Measurements from ENCODE around the gene SARS1.

The SARS1 gene

DNA sequence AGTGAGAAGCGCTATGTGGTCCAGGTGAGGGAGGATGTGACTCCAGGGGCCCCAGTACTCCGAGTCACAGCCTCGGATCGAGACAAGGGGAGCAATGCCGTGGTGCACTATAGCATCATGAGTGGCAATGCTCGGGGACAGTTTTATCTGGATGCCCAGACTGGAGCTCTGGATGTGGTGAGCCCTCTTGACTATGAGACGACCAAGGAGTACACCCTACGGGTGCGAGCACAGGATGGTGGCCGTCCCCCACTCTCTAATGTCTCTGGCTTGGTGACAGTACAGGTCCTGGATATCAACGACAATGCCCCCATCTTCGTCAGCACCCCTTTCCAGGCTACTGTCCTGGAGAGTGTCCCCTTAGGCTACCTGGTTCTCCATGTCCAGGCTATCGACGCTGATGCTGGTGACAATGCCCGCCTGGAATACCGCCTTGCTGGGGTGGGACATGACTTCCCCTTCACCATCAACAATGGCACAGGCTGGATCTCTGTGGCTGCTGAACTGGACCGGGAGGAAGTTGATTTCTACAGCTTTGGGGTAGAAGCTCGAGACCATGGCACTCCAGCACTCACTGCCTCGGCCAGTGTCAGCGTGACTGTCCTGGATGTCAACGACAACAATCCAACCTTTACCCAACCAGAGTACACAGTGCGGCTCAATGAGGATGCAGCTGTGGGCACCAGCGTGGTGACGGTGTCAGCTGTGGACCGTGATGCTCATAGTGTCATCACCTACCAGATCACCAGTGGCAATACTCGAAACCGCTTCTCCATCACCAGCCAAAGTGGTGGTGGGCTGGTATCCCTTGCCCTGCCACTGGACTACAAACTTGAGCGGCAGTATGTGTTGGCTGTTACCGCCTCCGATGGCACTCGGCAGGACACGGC is 37.8 kb downstream of the SARS1 start:
- DNase-seq: no peak

DNA sequence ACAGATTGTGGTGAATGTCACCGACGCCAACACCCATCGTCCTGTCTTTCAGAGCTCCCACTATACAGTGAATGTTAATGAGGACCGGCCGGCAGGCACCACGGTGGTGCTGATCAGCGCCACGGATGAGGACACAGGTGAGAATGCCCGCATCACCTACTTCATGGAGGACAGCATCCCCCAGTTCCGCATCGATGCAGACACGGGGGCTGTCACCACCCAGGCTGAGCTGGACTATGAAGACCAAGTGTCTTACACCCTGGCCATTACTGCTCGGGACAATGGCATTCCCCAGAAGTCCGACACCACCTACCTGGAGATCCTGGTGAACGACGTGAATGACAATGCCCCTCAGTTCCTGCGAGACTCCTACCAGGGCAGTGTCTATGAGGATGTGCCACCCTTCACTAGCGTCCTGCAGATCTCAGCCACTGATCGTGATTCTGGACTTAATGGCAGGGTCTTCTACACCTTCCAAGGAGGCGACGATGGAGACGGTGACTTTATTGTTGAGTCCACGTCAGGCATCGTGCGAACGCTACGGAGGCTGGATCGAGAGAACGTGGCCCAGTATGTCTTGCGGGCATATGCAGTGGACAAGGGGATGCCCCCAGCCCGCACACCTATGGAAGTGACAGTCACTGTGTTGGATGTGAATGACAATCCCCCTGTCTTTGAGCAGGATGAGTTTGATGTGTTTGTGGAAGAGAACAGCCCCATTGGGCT is 38.6 kb downstream of the SARS1 start:
- DNase-seq: no peak

DNA sequence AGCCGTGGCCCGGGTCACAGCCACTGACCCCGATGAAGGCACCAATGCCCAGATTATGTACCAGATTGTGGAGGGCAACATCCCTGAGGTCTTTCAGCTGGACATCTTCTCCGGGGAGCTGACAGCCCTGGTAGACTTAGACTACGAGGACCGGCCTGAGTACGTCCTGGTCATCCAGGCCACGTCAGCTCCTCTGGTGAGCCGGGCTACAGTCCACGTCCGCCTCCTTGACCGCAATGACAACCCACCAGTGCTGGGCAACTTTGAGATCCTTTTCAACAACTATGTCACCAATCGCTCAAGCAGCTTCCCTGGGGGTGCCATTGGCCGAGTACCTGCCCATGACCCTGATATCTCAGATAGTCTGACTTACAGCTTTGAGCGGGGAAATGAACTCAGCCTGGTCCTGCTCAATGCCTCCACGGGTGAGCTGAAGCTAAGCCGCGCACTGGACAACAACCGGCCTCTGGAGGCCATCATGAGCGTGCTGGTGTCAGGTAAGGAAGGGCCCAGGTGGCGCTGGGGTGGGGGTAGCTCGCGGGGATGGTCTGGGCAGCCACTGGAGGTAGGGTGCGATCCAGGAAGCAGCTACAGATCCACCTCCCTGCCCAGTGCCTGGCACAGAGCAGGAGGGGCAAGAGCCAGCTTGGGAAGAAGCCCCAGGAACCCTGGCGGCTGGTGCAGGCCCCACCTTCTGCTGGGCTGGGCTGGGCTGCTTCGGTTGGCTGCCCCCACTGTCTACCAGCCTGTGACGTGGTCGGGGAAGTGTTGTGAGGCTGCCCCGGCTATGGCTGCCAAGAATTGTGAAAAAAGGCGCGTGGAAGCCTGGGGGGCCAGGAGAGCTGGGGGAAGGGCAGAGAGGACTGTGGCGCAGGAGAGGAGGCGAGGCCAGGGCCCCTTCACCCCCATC is 39.4 kb downstream of the SARS1 start:
- no peak for DNase-seq

DNA sequence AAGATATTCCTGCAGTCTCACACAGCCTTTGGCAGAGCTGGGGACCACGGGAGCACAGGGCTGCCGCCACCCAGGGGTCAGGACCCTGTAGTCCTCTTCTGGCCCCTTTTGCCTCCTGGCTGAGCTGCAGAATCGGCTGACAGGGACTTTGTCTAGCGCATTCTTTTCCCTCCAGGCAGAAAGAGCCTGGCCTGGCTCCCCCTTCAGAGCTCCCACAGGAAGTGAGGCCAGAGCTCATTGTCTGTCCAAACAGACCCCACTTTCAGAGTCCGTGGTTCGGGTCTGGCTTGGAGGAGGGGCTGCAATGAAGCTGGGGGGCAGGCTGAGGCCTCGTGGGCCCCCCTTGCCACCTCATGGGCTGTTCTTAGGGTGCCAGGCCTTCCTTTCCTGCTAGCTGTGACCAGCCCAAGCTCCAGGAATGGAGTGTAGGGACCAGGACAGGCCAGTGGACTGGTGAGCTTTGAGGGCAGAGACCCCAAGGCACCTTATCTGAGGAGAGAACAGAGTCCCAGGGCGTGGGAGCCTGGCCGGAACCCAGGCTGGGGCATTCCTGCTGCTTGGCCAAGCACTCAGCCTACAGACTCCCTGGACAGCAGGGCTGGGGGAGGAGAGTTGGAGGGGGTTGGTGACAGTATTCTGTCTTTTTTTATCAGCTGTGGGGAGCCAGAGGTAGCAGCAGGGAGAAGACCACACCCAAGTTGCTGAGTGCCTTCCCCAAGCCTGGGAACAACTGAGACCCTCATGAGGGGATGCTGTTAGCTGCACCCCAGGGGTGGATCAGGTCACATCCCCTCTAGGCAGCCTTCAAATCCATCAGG is 40.3 kb downstream of the SARS1 start:
- no peak for DNase-seq

DNA sequence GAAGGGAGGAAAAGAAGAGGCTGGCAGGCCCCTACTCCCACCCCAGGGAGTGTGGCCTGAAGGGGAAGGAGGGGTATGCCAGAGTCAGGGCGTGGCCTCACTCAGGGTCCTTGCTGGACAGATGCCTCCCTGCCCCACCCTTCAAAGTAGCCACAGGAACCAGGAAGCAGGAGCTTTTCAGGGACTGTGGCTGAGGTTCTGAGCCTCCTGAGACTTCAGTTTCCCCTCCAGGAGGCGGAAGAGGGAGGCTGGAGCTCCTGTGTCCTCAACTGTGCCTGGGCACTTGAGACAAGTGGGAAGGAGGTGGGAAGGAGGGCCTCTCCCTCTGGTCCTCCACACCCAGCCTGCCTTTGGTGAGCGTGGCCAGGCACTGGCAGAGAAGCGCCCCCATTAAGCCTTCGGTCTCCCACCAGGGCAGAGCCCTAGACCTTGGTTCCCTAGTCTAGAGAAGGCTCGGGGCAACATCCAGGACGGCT is 40.9 kb downstream of the SARS1 start:
- no peak for DNase-seq

DNA sequence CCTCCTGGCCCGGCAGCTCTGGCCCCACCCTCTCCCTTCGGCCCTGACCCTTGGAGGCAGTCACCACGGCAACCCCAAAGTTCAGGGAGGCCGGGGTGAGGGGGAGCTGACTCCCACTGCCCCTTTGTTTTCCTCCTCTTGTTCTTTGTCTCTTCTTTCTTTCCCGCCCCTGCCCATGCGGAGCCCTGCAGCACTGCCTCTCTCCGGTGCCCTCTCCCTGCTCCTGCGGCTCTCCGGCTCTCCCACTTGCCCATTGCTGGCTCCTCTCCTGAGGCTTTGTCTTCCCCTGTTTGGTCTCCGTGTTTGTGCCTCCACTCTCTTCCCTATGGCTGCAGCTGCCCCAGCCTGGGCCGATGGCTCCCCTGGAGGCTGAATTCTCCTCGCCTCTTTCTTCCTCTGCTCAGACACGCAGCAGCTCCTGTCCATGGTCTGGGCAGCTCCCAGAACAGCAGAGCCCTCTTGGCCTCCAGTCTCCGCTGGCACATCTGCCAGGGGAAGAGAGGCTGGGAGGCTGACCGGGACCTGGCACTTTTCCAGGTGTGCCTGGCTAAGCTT is 41.5 kb downstream of the SARS1 start:
- no peak for DNase-seq

DNA sequence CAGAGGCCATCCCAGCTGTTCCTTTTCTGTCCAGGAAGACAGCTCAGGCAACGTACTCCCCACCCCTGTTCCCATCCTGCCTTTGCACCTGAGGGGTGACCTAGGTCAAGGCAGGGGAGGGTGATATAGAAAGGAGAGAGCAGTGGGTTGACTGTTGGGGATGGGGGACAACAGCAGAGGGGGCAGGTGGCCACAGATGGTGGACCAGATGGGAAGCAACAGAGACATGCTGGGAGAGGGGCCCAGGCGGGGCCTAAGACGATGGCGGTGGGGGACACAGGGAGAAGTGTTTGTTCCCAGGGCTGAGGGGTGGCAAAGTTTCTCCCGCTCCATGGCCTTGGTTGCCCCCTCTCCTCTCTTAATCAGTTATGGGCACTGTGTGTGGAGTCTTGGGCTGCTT is 42.0 kb downstream of the SARS1 start:
- no peak for DNase-seq

DNA sequence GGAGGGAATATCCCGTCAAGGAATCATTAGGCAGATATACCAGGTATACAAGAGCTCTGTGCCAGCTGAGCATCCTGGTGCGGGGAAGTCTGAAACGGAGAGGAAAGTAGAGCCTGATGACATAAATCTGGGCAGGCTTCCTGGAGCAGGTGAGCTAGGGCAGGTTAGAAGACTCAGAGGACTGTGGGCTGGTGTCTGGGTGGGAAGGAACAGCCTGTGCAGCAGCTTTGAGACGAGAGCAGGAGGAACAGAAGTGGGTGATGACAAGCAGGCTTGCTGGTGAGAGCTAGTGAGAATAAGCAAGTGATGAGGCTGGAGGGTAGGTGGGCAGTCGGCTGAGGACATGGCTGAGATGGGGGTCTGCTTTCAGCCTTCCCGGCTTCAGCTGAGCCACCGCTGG is 42.4 kb downstream of the SARS1 start:
- no peak for DNase-seq

DNA sequence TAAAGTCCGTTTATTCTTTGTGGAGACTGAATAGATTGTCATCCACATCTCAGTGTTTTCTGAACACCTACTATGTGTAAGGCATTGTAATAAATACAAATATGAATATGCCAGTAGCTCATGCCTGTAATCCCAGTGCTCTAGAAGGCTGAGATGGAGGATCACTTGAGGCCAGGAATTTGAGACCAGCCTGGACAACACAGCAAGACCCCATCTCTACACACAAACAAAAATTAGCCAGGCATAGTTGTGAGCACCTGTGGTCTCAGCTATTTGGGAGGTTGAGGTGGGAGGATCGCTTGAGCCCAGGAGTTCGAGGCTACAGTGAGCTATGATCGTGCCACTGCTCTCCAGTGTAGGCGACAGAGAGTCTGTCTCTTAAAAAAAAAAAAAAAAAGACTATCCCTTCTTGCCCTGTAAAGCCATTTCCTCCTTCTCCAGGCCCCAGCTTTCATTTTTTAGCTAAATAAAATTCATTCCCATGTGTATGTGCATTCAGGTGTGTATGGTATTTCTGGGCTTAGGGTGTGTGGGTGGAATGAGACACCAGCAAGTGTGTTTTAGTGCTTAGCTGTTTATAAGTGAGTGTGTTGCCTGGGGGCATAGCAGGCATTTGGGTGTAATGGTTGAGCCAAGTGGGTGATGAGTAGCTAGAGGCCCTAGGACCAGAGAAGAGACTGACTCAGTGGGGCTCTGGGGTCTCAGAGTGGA is 43.4 kb downstream of the SARS1 start:
- no peak for DNase-seq

DNA sequence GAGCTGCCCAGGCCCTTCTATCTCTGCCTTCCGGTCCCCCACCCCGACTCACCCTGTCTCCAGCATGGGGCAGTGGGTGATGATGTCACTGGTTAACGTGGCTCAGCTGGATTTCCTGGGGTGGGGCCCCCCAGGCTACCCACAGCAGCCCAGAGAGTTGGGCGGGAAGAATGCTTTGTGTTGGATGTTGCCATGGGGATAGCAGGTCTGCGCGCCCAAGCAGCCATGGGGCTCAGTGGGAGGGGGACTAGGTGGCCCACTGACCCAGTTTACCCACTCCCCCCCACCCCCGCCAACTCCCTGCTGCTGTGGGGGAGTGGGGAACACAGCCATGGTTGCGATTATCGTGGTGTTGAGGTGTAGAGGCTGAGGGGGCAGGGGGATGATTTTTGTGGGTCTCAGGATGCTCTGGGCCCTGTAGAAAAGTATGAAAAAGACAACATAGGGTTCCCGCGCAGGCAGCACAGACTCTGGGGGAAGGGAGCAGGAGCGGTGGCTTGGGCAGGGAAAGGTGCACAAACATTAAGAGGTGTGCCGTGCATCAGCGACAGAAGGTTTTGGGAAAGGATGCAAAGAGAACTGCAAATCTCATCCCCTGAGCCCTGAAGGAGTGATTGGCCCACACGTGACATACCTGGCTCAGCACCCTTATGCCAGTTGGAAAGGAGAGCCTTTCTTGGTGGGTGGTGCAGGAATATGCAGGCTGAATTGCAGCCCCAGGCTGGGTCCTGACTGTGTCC is 44.1 kb downstream of the SARS1 start:
- DNase-seq: no peak

DNA sequence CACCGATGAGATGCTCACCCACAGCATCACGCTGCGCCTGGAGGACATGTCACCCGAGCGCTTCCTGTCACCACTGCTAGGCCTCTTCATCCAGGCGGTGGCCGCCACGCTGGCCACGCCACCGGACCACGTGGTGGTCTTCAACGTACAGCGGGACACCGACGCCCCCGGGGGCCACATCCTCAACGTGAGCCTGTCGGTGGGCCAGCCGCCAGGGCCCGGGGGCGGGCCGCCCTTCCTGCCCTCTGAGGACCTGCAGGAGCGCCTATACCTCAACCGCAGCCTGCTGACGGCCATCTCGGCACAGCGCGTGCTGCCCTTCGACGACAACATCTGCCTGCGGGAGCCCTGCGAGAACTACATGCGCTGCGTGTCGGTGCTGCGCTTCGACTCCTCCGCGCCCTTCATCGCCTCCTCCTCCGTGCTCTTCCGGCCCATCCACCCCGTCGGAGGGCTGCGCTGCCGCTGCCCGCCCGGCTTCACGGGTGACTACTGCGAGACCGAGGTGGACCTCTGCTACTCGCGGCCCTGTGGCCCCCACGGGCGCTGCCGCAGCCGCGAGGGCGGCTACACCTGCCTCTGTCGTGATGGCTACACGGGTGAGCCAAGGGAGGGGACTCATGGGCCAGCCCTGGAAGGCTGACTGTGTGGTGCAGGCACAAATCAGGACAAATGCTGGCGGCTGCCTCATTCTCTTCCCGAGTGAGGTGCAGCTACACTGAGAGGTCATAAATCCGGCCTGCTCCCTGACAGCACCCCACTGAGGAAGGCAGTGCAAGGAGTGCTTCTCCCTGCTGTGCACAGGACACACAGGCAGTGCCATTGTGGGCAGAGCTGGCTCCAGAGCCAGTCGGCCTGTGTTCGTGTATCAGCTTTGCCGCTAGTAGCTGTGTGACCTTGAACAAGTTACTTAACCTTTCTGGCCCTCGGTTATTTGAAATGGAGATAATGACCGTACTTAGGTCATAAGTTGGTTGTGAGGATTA is 45.1 kb downstream of the SARS1 start:
- DNase-seq: no peak

DNA sequence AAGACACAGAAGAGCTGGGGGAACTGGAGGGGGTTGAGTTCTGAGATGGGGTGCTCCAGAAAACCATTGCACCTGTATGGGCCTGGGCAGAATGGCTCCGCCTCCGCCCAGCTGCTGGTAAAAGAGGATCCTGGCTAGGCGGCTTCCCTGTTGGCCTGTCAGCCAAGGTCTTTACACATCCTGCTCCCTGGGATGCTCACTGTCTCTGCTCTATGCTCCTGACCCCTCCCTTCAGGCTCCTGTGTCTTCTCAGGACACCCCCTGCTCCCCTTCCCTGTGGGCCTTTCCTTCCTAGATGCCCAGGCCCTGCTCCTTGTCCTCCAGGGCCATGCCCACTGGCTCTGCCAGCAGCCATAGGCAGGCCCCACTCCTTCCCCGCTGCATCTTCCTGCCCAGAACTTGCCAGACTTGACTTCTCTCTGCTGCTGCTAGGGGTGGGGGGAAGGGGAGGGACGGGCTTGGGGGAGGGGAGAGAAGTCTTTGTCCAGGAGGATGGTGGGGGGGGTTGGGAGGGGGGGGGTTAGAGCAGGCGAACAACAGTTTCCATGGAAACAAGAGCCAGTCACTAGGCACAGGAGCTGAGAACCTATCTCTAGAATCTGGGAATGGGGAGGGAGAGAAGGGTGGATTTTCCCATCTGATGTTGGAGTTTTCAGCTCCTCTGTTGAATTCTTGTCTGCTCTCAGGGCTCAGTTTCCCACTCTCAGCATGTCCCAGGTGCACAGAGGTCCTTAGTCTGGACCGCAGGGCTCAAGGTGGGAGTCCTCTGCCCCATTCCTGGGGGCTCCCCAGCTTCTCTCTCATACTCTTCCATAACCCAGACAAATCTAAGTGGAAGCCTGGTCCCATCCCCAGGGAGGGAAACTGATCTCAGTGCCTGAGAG is 46.2 kb downstream of the SARS1 start:
- no peak for DNase-seq

DNA sequence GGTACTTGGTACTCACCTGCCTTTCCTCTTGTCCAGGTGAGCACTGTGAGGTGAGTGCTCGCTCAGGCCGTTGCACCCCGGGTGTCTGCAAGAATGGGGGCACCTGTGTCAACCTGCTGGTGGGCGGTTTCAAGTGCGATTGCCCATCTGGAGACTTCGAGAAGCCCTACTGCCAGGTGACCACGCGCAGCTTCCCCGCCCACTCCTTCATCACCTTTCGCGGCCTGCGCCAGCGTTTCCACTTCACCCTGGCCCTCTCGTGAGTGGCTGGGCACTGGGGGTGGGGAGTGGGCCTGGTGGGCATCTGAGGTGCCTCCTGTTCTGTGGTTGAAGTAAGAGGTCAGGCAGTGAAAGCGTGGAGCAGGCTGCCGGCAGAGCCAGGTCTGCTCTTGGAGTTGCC is 47.3 kb downstream of the SARS1 start:
- no peak for DNase-seq

DNA sequence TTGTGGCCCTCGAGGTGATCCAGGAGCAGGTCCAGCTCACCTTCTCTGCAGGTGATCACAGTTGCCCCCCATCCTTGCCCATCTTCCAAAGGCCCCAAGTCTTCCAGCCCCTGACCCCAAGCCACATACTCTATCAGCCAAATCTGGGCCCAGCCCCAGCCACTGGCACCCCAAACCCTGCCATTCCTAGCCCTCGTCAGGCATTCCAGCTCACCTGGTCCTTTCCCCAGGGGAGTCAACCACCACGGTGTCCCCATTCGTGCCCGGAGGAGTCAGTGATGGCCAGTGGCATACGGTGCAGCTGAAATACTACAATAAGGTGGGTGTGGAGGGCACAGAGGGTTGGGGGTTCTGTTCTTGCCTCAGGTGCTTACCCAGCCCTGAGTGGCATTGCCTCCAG is 47.9 kb downstream of the SARS1 start:
- no peak for DNase-seq

DNA sequence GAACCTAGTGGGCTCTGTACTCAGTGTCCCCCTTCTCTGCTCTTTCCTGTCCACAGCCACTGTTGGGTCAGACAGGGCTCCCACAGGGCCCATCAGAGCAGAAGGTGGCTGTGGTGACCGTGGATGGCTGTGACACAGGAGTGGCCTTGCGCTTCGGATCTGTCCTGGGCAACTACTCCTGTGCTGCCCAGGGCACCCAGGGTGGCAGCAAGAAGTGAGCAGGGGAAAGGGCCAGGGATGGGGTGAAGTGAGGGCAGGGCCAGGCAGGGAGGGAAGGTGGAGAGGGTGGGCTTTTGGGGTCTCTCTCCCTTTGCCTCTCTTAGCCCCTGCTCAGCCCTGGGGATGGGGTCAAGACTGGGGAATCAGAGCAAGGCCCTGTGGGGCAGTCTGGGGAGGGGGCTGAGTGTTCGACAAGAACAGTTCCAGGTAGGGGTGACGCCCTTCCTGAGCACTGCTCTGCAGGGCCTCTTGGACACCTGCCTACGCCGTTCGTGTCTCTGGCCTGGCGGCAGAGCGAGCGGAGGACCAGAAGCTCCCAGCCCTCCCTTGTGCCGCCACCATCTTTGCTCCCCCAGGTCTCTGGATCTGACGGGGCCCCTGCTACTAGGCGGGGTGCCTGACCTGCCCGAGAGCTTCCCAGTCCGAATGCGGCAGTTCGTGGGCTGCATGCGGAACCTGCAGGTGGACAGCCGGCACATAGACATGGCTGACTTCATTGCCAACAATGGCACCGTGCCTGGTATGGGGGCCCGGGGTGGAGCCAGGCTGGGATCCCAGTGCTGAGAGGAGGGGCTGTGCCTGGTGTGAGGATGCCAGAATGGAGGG is 48.7 kb downstream of the SARS1 start:
- no peak for DNase-seq

DNA sequence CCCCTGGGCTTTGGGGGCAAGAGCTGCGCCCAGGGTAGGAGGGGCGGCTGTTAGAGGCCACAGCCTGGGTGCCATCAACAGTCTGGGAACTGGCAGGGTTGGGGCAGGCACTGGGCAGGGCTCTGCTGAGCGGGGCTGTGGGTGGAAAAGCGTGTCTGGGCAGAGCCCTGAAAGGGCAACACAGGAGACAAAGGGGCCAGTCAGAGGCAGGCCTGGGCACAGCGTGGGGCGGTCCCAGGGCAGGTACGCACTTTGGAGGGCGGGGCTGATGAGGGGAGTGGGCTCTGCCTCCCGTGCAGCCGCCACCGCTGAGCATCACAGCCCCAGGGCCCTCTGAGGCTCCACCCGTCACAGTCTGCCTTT is 49.5 kb downstream of the SARS1 start:
- no peak for DNase-seq
